ENCODE data around the gene SKAP2.

The SKAP2 gene

DNA sequence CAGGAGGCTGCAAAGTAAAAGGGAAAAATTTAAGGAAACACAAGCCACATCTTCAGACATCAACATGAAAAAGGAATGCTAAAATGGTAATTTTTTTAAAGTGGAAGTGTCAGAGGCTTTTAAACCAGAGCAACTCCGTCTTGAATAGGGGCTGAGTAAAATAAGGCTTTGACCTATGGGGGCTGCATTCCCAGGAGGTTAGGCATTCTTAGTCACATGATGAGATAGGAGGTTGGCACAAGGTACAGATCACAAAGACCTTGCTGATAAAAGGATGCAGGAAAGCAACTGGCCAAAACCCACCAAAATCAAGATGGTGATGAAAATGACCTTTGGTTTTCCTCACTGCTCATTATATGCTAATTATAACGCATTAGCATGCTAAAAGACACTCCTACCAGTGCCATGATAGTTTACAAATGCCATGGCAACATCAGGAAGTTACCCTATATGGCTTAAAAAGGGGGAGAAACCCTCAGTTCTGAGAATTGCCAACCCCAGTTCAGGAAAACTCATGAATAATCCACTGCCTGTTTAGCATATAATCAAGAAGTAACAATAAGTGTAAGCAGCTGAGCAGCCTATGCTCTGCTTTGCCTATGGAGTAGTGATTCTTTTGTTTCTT is 128.3 kb downstream of the SKAP2 start:
- Histone ChIP-seq H3K27me3 (replicated peaks; ENCODE audit: control insufficient read depth, insufficient read depth, low read length) (no peaks in the 10 kb centered on the region), H3K4me3 (ENCODE audit: low read length) (no peak overlapping the region), H3K4me1 (ENCODE audit: control insufficient read depth, insufficient read depth, low read length) (no peaks in the 10 kb centered on the region), H3K9ac (ENCODE audit: low read length) (no peak overlapping the region), H3K9me3 (ENCODE audit: control insufficient read depth, low read length) (no peaks in the 10 kb centered on the region), H3K36me3 (ENCODE audit: control insufficient read depth, insufficient read depth, low read length, severe bottlenecking) (peaks cover 23% of the 10 kb centered on the region)
- DNase-seq (ENCODE audit: low read depth), result no peak

DNA sequence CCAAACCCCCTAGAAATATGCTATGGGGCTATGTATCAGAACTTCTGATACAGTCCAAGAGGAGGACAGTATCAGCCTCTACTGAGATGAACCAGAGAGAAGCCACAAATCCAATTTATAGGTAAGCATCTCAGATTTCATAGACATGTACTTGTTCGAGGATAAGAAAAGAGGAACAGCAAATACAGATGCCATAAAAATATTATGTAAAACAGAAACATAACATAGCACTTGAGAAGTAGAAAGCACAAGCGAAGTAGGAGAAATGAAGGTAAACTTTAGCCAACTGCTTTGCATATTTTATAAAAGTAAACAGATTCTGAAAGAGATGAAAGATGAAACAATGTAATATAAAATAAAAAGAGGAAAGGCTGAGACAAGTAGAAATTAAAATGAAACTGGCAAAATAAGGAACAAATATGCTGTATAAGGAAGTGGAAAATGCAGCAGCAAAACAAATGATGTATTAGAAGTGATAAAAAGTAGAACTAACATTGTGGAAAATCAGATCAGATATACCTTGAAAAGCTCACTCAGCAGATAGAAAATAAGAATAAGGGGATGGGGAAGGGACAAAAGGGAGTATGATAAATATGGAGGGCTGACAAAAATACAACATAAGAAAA is 135.1 kb downstream of the SKAP2 start:
- H3K9ac ChIP-seq (ENCODE audit: low read length), result no peak overlapping the region
- H3K4me3 ChIP-seq (ENCODE audit: low read length), result no peak overlapping the region
- H3K4me1 ChIP-seq (ENCODE audit: control insufficient read depth, insufficient read depth, low read length), result no peaks in the 10 kb centered on the region
- no peak for DNase-seq (ENCODE audit: low read depth)
- H3K27me3 ChIP-seq (replicated peaks; ENCODE audit: control insufficient read depth, insufficient read depth, low read length), result no peaks in the 10 kb centered on the region
- H3K36me3 ChIP-seq (ENCODE audit: control insufficient read depth, insufficient read depth, low read length, severe bottlenecking), result peaks cover 17% of the 10 kb centered on the region
- H3K9me3 ChIP-seq (ENCODE audit: control insufficient read depth, low read length), result no peaks in the 10 kb centered on the region

DNA sequence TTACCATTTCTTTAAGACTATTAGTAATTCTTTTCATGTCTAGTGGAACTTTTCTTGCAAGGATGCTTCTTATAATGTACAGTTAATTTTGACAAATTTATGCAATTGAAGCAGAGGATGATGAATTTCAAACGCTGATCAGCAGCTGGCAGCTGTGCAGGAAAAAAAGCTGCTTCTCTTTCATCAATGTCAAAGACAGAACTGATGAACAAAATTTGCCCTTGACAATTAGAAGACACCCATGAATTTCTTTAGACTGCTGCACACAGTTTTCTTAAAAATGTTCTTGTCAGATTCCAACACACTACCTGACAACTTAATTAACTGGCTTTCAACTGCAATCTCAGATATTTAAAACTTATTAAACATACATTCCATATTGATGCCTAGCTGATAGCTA is 138.3 kb downstream of the SKAP2 start:
- DNase-seq (ENCODE audit: low read depth), result no peak
- no peak overlapping the region for H3K9ac ChIP-seq (ENCODE audit: low read length)
- peaks cover 17% of the 10 kb centered on the region for H3K36me3 ChIP-seq (ENCODE audit: control insufficient read depth, insufficient read depth, low read length, severe bottlenecking)
- H3K9me3 ChIP-seq (ENCODE audit: control insufficient read depth, low read length), result no peaks in the 10 kb centered on the region
- H3K4me1 ChIP-seq (ENCODE audit: control insufficient read depth, insufficient read depth, low read length), result no peaks in the 10 kb centered on the region
- H3K27me3 ChIP-seq (replicated peaks; ENCODE audit: control insufficient read depth, insufficient read depth, low read length), result no peaks in the 10 kb centered on the region
- H3K4me3 ChIP-seq (ENCODE audit: low read length), result no peak overlapping the region

- peaks cover 17% of the 10 kb centered on the region for H3K36me3 ChIP-seq (ENCODE audit: control insufficient read depth, insufficient read depth, low read length, severe bottlenecking)
- H3K9ac ChIP-seq (ENCODE audit: low read length), result no peak overlapping the region
- no peaks in the 10 kb centered on the region for H3K4me1 ChIP-seq (ENCODE audit: control insufficient read depth, insufficient read depth, low read length)
- no peak overlapping the region for H3K4me3 ChIP-seq (ENCODE audit: low read length)
- DNase-seq (ENCODE audit: low read depth), result peak; percentile 7
- no peaks in the 10 kb centered on the region for H3K27me3 ChIP-seq (replicated peaks; ENCODE audit: control insufficient read depth, insufficient read depth, low read length)
- H3K9me3 ChIP-seq (ENCODE audit: control insufficient read depth, low read length), result no peaks in the 10 kb centered on the region
Observed at GRCh38 chr7:26724795-26725194, 139.6 kb downstream of the SKAP2 start.

DNA sequence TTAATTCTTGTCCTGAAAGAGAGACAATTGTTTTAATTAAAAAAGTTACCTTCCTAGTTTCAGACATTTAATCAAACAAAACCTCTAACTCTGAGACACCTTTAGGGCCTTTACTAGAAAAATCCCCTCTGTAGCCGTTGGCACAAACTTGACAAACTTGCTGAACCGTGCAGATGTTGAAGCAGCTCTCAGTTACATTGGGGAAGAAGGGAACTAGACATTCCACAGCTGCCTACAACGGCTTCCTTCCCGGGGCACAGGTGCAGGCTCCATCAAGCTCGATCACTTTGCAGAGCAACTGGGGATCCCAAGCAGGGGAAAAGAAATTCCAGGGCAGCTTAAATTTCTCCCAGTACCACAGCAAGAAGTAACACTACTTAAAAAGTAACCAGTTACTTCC is 141.3 kb downstream of the SKAP2 start:
- DNase-seq (ENCODE audit: low read depth), result no peak
- Histone ChIP-seq H3K36me3 (ENCODE audit: control insufficient read depth, insufficient read depth, low read length, severe bottlenecking) (peaks cover 17% of the 10 kb centered on the region), H3K27me3 (replicated peaks; ENCODE audit: control insufficient read depth, insufficient read depth, low read length) (no peaks in the 10 kb centered on the region), H3K9ac (ENCODE audit: low read length) (no peak overlapping the region), H3K9me3 (ENCODE audit: control insufficient read depth, low read length) (no peaks in the 10 kb centered on the region), H3K4me1 (ENCODE audit: control insufficient read depth, insufficient read depth, low read length) (no peaks in the 10 kb centered on the region), H3K4me3 (ENCODE audit: low read length) (no peak overlapping the region)

DNA sequence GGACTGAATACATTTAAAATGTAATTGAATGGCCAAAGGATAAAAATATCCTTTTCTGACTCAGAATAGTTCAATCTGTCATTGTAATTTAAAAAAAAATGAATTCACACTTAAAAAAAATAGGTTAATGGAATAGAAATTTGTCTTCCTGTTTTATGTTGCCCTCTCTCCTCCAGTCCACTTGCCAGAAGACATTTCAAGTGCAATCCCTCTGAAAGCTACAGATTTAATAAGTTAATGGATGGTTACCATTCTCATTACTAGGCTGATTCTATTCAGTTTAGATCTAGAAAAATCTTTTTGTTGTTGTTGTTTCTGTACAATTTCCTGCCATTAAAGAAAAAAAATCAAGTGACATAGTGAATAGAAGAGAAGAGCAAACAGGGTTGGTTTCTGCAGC is 142.9 kb downstream of the SKAP2 start:
- Histone ChIP-seq H3K9me3 (ENCODE audit: control insufficient read depth, low read length) (no peaks in the 10 kb centered on the region), H3K36me3 (ENCODE audit: control insufficient read depth, insufficient read depth, low read length, severe bottlenecking) (peaks cover 17% of the 10 kb centered on the region), H3K4me1 (ENCODE audit: control insufficient read depth, insufficient read depth, low read length) (no peaks in the 10 kb centered on the region), H3K9ac (ENCODE audit: low read length) (no peak overlapping the region), H3K4me3 (ENCODE audit: low read length) (no peak overlapping the region), H3K27me3 (replicated peaks; ENCODE audit: control insufficient read depth, insufficient read depth, low read length) (no peaks in the 10 kb centered on the region)
- no peak for DNase-seq (ENCODE audit: low read depth)

DNA sequence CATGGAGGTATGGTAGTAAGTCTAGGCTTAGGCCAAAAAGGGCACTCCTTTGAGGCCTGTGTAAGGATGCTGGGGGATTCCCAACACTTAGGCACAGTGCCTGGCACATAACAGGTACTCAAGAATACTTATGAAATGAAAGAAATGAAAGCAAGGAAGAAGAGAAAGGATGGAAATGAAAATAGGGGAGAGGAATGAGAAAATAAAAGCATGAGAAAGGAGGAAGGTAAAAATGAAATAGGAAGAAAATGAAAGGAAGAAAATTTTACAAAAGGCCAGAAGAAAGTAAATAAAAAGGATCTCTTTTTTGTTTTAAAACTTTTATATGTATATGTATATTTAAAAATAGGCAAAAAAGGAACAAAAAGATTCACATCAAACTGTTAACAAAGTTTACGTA is 146.3 kb downstream of the SKAP2 start:
- Histone ChIP-seq H3K4me3 (ENCODE audit: low read length) (no peak overlapping the region), H3K27me3 (replicated peaks; ENCODE audit: control insufficient read depth, insufficient read depth, low read length) (no peaks in the 10 kb centered on the region), H3K36me3 (ENCODE audit: control insufficient read depth, insufficient read depth, low read length, severe bottlenecking) (no peaks in the 10 kb centered on the region), H3K4me1 (ENCODE audit: control insufficient read depth, insufficient read depth, low read length) (no peaks in the 10 kb centered on the region), H3K9ac (ENCODE audit: low read length) (no peak overlapping the region), H3K9me3 (ENCODE audit: control insufficient read depth, low read length) (no peaks in the 10 kb centered on the region)
- no peak for DNase-seq (ENCODE audit: low read depth)

DNA sequence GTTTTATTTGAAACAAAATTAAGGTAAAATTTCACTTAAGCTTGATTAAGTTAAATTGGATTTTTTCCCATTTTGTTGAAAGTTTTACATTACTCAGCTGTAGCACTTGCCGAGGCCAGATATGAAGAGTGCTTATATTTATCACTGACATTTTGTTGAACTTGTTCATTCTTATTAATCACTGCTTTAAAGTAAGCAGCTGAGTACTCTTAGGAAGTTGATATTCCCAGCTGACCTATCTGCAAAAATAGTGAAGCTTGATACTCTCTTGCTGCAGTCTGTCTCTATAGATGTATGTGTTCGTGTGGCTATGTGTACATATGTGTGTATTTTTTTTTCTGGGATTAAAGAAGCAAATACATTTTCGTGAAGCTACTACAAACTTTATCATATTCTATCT is 150.0 kb downstream of the SKAP2 start:
- H3K9ac ChIP-seq (ENCODE audit: low read length), result no peak overlapping the region
- no peaks in the 10 kb centered on the region for H3K9me3 ChIP-seq (ENCODE audit: control insufficient read depth, low read length)
- H3K4me3 ChIP-seq (ENCODE audit: low read length), result no peak overlapping the region
- H3K27me3 ChIP-seq (replicated peaks; ENCODE audit: control insufficient read depth, insufficient read depth, low read length), result no peaks in the 10 kb centered on the region
- H3K4me1 ChIP-seq (ENCODE audit: control insufficient read depth, insufficient read depth, low read length), result no peaks in the 10 kb centered on the region
- H3K36me3 ChIP-seq (ENCODE audit: control insufficient read depth, insufficient read depth, low read length, severe bottlenecking), result no peaks in the 10 kb centered on the region
- DNase-seq (ENCODE audit: low read depth), result no peak

DNA sequence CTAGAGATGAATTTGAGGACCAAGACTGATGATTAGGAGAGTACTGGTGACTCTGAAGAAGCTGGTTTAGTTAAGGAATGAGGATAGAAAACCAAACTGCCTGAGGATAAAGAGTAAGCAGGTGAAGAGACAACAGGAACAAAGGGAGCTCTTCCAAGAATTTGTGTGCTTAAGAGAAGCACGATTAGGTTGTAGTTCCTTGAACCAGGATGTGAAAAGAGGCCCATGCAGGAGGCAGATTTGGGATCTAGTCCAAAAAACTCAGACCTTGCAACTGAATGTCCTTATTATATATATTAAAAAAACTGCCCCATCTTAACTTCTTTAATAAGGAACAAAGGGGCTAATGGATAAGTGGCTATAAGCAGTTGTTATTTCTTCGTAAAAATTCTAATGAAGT is 150.4 kb downstream of the SKAP2 start:
- H3K9me3 ChIP-seq (ENCODE audit: control insufficient read depth, low read length), result no peaks in the 10 kb centered on the region
- no peaks in the 10 kb centered on the region for H3K36me3 ChIP-seq (ENCODE audit: control insufficient read depth, insufficient read depth, low read length, severe bottlenecking)
- H3K9ac ChIP-seq (ENCODE audit: low read length), result no peak overlapping the region
- no peaks in the 10 kb centered on the region for H3K4me1 ChIP-seq (ENCODE audit: control insufficient read depth, insufficient read depth, low read length)
- no peak overlapping the region for H3K4me3 ChIP-seq (ENCODE audit: low read length)
- no peak for DNase-seq (ENCODE audit: low read depth)
- H3K27me3 ChIP-seq (replicated peaks; ENCODE audit: control insufficient read depth, insufficient read depth, low read length), result no peaks in the 10 kb centered on the region

DNA sequence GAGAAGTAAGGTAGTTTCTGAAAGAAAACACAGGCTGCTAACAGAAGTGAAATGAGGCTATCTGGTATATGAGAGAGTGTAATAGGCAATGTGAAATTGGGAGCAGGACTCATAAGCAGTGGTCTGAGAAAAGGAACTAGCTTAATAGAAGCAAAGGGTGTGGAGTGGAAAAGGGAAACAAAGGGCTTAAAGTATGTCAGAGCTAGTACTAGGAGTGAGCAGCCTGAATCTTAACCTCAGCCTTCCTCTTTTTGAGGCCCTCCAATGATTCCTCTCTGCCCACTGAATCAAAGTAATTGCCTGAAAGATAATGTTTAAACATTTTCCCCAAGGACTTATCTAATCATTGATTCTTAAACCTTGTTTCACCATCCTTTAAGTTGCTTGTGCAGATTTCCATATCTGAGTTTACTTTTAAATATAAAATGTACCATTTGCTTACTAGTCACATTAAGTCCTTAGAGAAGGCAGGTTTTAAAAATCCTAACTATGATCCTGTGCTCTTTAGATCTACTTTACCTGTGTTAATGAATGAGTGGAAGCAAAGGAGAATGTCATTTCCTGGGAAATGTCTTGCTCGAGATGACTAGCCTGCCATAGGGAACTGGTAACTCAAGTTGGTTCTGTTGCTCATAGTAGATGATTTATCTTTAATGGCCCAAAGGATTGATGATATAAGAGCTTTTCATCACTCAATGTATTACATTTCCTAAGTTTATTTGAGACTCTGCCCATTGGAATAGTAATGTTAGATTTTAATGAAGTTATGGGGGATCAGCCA is 155.0 kb downstream of the SKAP2 start:
- H3K36me3 ChIP-seq (ENCODE audit: control insufficient read depth, insufficient read depth, low read length, severe bottlenecking), result no peaks in the 10 kb centered on the region
- DNase-seq (ENCODE audit: low read depth), result no peak
- no peaks in the 10 kb centered on the region for H3K27me3 ChIP-seq (replicated peaks; ENCODE audit: control insufficient read depth, insufficient read depth, low read length)
- H3K4me1 ChIP-seq (ENCODE audit: control insufficient read depth, insufficient read depth, low read length), result peaks cover 29% of the 10 kb centered on the region
- no peak overlapping the region for H3K9ac ChIP-seq (ENCODE audit: low read length)
- no peak overlapping the region for H3K4me3 ChIP-seq (ENCODE audit: low read length)
- no peaks in the 10 kb centered on the region for H3K9me3 ChIP-seq (ENCODE audit: control insufficient read depth, low read length)

DNA sequence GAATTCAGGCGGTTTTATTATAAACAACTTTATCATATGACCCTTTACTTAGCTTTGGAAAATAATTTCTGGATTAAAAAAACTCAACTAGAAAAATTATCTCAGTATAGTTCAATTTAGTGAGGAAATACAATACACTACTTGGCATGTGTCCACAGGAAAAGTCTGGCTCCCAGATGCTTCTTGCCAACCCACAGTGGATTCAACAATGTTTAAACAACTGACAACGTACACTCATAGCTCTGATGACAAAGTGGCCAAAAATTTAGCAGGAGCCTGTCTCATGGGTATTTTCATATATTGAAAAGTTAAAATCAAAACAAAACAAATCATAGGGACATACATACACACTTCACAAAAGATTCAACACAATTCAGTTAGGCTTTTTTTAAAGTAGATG is 158.8 kb downstream of the SKAP2 start:
- DNase-seq (ENCODE audit: low read depth), result peak; percentile 96
- Histone ChIP-seq H3K4me3 (ENCODE audit: low read length) (peak overlapping the region; percentile 69), H3K27me3 (replicated peaks; ENCODE audit: control insufficient read depth, insufficient read depth, low read length) (no peaks in the 10 kb centered on the region), H3K36me3 (ENCODE audit: control insufficient read depth, insufficient read depth, low read length, severe bottlenecking) (no peaks in the 10 kb centered on the region), H3K9ac (ENCODE audit: low read length) (peak overlapping the region; percentile 83), H3K9me3 (ENCODE audit: control insufficient read depth, low read length) (no peaks in the 10 kb centered on the region), H3K4me1 (ENCODE audit: control insufficient read depth, insufficient read depth, low read length) (peaks cover 42% of the 10 kb centered on the region)
